ENCODE results near the gene TWSG1.
"Not testable (repeated sequence)": the region's sequence is repeated elsewhere in the genome, so short reads cannot be mapped to it uniquely, and the experiment has no call there.

The TWSG1 gene

GRCh38 chr18:9336827-9337226 lies 2.3 kb downstream of the TWSG1 start:
- no peak for DNase-seq

GRCh38 chr18:9337873-9338272 lies 3.3 kb downstream of the TWSG1 start:
- DNase-seq = no peak

GRCh38 chr18:9340472-9340871 lies 5.9 kb downstream of the TWSG1 start:
- no peak for DNase-seq

- DNase-seq = no peak
These were observed 9.0 kb downstream of the TWSG1 start for GRCh38 chr18:9343577-9343976.

GRCh38 chr18:9346775-9347174 lies 12.2 kb downstream of the TWSG1 start:
- DNase-seq = no peak

GRCh38 chr18:9348079-9348671 lies 13.6 kb downstream of the TWSG1 start:
- DNase-seq = no peak

- no peak for DNase-seq
These were observed 14.2 kb downstream of the TWSG1 start for GRCh38 chr18:9348766-9349165.

- no peak for DNase-seq
These were observed 19.0 kb downstream of the TWSG1 start for GRCh38 chr18:9353596-9353995.

- no peak for DNase-seq
These were observed 19.7 kb downstream of the TWSG1 start for GRCh38 chr18:9354256-9354655.

- DNase-seq = no peak
These were observed 22.4 kb downstream of the TWSG1 start for GRCh38 chr18:9356976-9357375.

- no peak for DNase-seq
These were observed 25.2 kb downstream of the TWSG1 start for GRCh38 chr18:9359796-9360195.

GRCh38 chr18:9361191-9361590 lies 26.6 kb downstream of the TWSG1 start:
- DNase-seq = no peak

GRCh38 chr18:9362869-9363268 lies 28.3 kb downstream of the TWSG1 start:
- DNase-seq = no peak

- DNase-seq = no peak
These were observed 29.7 kb downstream of the TWSG1 start for GRCh38 chr18:9364242-9364641.

GRCh38 chr18:9365406-9365805 lies 30.8 kb downstream of the TWSG1 start:
- no peak for DNase-seq

- no peak for DNase-seq
These were observed 31.6 kb downstream of the TWSG1 start for GRCh38 chr18:9366126-9366714.

- DNase-seq = not testable (repeated sequence)
These were observed 38.7 kb downstream of the TWSG1 start for GRCh38 chr18:9373254-9373653.

GRCh38 chr18:9379118-9379517 lies 44.5 kb downstream of the TWSG1 start:
- DNase-seq = no peak

GRCh38 chr18:9380101-9380500 lies 45.5 kb downstream of the TWSG1 start:
- DNase-seq = no peak

- no peak for DNase-seq
These were observed 46.2 kb downstream of the TWSG1 start for GRCh38 chr18:9380621-9381395.

- DNase-seq = no peak
These were observed 52.3 kb downstream of the TWSG1 start for GRCh38 chr18:9386879-9387278.

- no peak for DNase-seq
These were observed 53.3 kb downstream of the TWSG1 start for GRCh38 chr18:9387891-9388290.

GRCh38 chr18:9389706-9390105 lies 55.1 kb downstream of the TWSG1 start:
- no peak for DNase-seq

GRCh38 chr18:9392726-9393125 lies 58.2 kb downstream of the TWSG1 start:
- DNase-seq = no peak

Data from CD4-positive, alpha-beta T cell treated with Interleukin-12 subunit alpha and Interleukin-12 subunit beta, for 1 hour (primary cell).